ENCODE data around the gene UBR7.

The UBR7 gene

GRCh38 chr14:93231129-93231979 is 24.3 kb downstream of the UBR7 start:
- TF ChIP-seq ZBTB7A (IDR thresholded peaks at IDR 0.05; ENCODE audit: low read depth) (no peak), YY1 (IDR thresholded peaks at IDR 0.05; ENCODE audit: low read depth) (no peak), RAD21 (IDR thresholded peaks at IDR 0.05; ENCODE audit: low read depth) (no peak), EGR1 (IDR thresholded peaks at IDR 0.05) (no peak), FOXM1 (IDR thresholded peaks at IDR 0.05; ENCODE audit: borderline replicate concordance, low read depth) (no peak)
- TF ChIP-seq, protein P1, sequence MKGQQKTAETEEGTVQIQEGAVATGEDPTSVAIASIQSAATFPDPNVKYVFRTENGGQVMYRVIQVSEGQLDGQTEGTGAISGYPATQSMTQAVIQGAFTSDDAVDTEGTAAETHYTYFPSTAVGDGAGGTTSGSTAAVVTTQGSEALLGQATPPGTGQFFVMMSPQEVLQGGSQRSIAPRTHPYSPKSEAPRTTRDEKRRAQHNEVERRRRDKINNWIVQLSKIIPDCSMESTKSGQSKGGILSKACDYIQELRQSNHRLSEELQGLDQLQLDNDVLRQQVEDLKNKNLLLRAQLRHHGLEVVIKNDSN (IDR thresholded peaks at IDR 0.05): peak; percentile 86

- TF ChIP-seq CEBPB (IDR thresholded peaks at IDR 0.05) (no peak), TAF1 (IDR thresholded peaks at IDR 0.05; ENCODE audit: low read depth) (no peak), MAX (IDR thresholded peaks at IDR 0.05) (no peak), ZBTB7A (IDR thresholded peaks at IDR 0.05; ENCODE audit: low read depth) (no peak)
Observed at GRCh38 chr14:93232159-93232558, 25.1 kb downstream of the UBR7 start.

DNA sequence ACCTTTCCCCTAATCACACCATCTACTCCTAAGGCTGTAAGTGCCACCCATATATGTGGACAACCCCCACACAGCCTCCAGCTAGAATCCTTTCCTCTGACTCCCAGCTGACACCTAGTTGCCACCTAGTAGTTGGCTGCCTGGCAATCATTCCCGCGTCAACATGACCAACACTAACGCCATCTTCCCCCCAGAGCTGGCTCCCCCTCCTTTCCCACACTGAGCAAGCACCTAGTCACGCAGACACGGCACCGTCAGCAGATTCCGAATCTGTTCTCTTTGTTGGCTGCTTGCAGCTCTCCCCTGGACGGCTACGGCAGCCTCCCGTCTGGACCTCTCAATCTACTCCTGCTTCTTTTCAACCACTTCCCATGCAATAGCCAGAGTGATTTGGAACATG is 27.7 kb downstream of the UBR7 start:
- TF ChIP-seq FOXM1 (IDR thresholded peaks at IDR 0.05; ENCODE audit: borderline replicate concordance, low read depth): no peak
- no peak for TF ChIP-seq EGR1 (IDR thresholded peaks at IDR 0.05)
- no peak for TF ChIP-seq EP300 (IDR thresholded peaks at IDR 0.05; ENCODE audit: borderline replicate concordance)
- TF ChIP-seq ZBTB7A (IDR thresholded peaks at IDR 0.05; ENCODE audit: low read depth): no peak
- no peak for TF ChIP-seq TAF1 (IDR thresholded peaks at IDR 0.05; ENCODE audit: low read depth)
- TF ChIP-seq TCF12 (IDR thresholded peaks at IDR 0.05; ENCODE audit: low read depth): no peak

GRCh38 chr14:93239869-93240677 is 33.0 kb downstream of the UBR7 start:
- no peak for TF ChIP-seq ZBTB7A (IDR thresholded peaks at IDR 0.05; ENCODE audit: low read depth)
- TF ChIP-seq CEBPB (IDR thresholded peaks at IDR 0.05): no peak
- TF ChIP-seq TEAD4 (IDR thresholded peaks at IDR 0.05): no peak
- TF ChIP-seq EGR1 (IDR thresholded peaks at IDR 0.05): no peak
- TF ChIP-seq REST (IDR thresholded peaks at IDR 0.05; ENCODE audit: low read depth): no peak
- no peak for TF ChIP-seq FOXM1 (IDR thresholded peaks at IDR 0.05; ENCODE audit: borderline replicate concordance, low read depth)
- no peak for TF ChIP-seq CREB1 (IDR thresholded peaks at IDR 0.05; ENCODE audit: low read depth)
- no peak for TF ChIP-seq TCF12 (IDR thresholded peaks at IDR 0.05; ENCODE audit: low read depth)
- no peak for TF ChIP-seq NFIC (IDR thresholded peaks at IDR 0.05)
- no peak for TF ChIP-seq YY1 (IDR thresholded peaks at IDR 0.05; ENCODE audit: low read depth)
- TF ChIP-seq RAD21 (IDR thresholded peaks at IDR 0.05; ENCODE audit: low read depth): no peak
- TF ChIP-seq, protein P1 (IDR thresholded peaks at IDR 0.05): no peak
- TF ChIP-seq EP300 (IDR thresholded peaks at IDR 0.05; ENCODE audit: borderline replicate concordance): no peak
- no peak for TF ChIP-seq MAX (IDR thresholded peaks at IDR 0.05)
- no peak for TF ChIP-seq TAF1 (IDR thresholded peaks at IDR 0.05; ENCODE audit: low read depth)

- no peak for TF ChIP-seq EGR1 (IDR thresholded peaks at IDR 0.05)
- TF ChIP-seq MAX (IDR thresholded peaks at IDR 0.05): no peak
- TF ChIP-seq ZBTB7A (IDR thresholded peaks at IDR 0.05; ENCODE audit: low read depth): no peak
- no peak for TF ChIP-seq RAD21 (IDR thresholded peaks at IDR 0.05; ENCODE audit: low read depth)
- TF ChIP-seq CREB1 (IDR thresholded peaks at IDR 0.05; ENCODE audit: low read depth): no peak
- TF ChIP-seq FOXM1 (IDR thresholded peaks at IDR 0.05; ENCODE audit: borderline replicate concordance, low read depth): no peak
- no peak for TF ChIP-seq NFIC (IDR thresholded peaks at IDR 0.05)
- TF ChIP-seq TAF1 (IDR thresholded peaks at IDR 0.05; ENCODE audit: low read depth): no peak
- TF ChIP-seq, protein P1 (IDR thresholded peaks at IDR 0.05): no peak
- no peak for TF ChIP-seq REST (IDR thresholded peaks at IDR 0.05; ENCODE audit: low read depth)
- no peak for TF ChIP-seq EP300 (IDR thresholded peaks at IDR 0.05; ENCODE audit: borderline replicate concordance)
Observed at GRCh38 chr14:93240678-93241000, 33.6 kb downstream of the UBR7 start.

Data from Ishikawa (cell line).